Esophagus mucosa (tissue), 1 donor: ENCODE measurements around the gene OSBPL5. TPM values are rescaled to one million over a fixed set of nuclear protein-coding genes. Genes with fewer than 3 reads are reported as not detected.

Experiments used
- ATAC-seq: fragments of 200-7000 bp; cut with Tn5 transposase; one replicate; pipeline ENCODE4 v1.9.1; 2020
- total RNA-seq: library from RNA; stranded (reverse); gene quantifications from one replicate; pipeline ENCODE4 v1.2.4, GENCODE V29; 2023
- donor health status: DM: yes; HTN: yes; CAD: no.

OSBPL5 gene
- total RNA-seq, 1 donor from 2014 or later, result 13.4 TPM

DNA sequence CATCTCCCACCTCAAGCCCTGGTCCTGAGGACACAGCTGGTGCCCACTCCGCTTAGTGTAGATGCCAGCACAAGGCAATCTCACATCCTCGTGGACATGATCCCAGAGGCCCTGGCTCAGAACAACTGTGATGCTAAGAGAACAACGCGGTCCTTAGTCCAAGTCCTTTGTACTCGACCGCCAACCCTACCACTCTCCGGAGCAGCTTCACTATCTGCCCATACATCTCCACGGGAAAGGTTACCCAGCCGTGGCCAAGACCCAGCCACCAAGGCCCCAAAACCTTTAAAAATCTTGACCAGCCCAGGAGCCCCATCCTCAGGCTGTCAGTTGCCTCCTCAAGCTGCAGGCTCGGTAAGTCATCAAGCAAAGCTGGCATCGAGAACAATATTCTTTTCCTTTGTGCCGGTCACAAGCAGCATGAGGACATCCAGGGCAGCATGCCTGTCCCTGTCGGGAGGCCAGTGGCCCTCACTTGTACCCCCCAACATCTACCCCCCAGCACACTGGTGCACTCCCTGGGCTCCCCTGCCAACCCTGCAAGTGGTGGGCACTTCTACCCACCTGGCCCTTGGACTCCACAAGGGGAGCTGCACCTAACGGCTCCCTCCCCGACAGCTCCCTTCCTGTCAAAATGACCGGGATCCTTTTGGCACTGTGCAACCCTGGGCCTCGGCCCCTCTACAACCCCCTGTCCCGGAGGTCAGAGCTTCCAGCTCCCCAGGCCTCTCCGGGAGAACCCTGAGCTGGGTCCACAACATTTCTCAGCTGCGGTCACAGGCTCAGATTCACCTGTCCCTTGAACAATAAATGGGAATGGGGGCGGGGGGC, 2.5 kb downstream of the OSBPL5 start:
- ATAC-seq, result no peak

DNA sequence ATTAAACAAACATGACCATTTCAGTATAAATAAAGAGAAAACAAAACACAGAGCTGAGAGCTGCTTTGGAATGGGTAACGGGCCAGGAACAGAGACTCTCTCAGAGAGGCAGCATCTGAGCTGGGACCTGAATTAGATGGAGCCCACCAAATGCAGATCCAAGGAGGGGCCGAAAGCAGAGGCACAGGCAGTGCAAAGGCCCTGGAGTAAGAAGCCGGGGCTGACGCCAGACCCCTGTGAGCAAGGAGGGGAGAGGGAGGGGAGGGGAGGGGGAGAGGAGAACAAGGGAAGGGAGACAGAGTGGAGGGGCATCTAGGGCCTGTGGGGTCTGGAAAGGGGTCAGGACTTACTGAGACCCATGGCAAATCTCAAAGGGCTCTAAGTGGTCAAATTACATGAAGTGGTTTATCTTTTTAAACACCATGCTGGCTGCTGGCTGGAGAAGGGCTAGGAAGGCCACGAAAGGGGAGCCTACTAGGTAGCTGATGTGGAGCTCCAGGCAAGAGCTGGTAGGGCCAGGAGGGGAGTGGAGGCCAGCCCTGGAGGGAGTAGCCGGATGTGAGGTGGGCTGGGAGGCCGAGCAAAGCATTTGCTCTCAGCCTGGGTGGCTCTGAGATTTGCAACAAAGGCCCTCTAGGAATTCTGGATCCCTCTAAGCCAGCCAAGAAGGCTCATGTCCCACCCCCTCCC, 3.2 kb downstream of the OSBPL5 start:
- ATAC-seq, result no peak

DNA sequence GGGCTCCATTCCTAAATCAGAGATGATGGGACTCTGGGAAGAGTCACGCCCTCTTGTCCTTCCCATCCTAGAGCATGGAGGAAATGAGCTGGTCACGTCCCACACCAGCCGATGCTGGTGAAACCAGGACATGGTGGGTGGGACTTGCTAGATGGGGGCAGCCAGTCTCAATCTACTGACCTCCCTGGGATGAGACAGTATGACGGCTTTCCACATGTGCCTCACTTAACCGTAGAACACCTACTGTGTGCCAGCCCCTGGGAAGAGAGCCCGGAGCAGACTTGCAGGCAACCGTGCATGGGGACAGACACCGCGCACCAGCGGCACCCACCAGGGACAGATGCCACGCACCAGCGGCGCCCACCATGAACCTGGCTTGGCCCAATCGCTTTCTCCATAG, 3.8 kb downstream of the OSBPL5 start:
- no peak for ATAC-seq

DNA sequence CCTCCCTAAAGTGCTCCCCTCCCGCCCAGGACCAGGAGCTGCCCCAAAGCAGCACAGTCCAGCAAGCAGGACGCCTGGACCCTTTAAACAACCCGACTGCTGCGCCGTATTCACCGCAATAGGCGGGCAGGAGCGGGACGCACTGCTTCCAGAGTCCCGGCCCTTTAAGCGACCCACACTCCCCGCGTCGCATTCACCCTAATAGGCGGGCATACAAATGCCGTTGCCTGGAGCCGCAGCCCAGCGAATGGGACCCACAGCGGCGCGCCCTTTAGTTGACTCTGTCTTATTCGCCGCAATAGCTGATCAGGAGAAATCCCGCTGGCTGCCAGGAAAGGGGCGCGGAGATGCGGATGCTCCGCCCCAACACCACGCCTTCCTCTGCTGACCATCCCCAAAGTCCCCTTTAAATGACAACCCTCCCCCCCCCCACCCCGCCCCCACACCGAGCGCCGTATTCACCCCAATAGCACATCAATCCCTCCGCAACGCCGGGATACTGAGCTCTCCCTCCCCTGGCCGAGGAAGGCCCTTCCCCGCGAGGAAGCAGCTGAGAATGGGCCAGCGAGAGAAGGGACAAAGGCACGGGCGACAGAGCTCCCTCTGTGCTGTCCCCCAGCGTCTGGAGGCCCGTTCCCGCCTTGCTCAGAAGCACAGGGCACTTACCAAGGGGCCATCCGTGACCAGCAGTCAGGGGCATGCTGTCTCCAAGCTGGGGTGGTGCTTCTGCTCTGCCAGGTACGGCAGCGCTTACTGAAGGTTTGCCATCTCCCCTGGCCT, 4.7 kb downstream of the OSBPL5 start:
- peak; percentile 41 for ATAC-seq

DNA sequence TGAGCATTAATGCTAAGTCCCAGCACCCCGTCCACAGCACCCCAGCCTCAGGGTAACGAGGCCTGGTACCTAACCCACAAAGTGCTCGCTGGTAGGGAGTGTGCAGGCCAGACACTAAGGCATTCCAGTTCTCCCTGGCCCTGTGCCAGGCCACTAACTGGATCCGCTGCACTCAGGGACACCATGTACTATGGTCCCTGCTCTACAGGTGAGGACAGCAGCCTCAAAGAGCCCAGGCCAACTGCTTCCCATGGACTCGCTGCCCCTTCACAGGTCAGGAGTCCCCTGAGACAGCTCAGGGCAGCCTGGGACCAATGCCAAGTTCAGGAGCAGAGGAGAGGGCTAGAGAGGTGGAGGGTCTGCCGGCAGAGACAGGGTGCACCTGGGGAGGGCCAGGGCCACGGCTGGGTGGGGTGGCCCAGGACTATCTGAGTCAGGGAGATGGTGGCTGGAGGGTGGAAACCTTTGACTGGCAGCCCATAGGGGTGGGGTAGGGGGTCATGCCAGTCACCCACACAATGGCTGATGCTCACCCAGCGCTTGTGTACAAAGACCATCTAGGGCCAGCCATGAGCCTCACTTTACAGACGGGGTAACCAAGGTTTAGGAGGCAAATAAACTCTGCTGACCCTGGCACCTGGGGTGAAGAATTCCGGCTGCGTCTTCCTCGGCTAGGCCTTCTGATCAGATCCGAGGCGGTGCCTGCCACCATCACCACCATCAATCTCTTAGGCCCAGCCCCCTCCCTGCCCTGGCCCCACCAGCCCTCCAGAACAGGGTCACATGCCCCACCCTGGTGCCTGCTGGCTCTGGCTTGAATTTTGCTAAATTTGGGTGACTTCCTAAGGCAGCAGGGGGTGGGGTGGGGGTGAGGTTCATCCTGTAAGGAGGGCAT, 5.6 kb downstream of the OSBPL5 start:
- no peak for ATAC-seq

DNA sequence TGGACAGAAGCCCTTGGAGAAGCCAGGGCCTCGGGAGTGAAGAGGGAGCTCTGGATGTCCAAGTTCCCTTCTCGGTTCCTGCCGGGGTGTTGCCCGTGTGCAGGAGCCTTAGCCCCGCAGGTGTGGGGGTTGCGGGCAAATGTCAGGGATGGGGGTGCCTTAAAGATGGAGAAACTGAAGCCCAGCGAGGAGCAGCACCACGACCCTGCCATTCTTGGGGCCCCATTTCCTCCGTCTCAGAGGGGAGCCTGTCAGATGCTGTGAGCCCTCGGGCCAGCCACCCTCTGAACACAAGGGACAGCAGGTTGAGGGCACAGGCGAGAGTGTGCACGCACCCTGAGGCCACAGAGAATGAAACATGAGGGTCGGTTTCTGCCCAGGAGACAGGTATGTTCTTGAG, 6.3 kb downstream of the OSBPL5 start:
- no peak for ATAC-seq

DNA sequence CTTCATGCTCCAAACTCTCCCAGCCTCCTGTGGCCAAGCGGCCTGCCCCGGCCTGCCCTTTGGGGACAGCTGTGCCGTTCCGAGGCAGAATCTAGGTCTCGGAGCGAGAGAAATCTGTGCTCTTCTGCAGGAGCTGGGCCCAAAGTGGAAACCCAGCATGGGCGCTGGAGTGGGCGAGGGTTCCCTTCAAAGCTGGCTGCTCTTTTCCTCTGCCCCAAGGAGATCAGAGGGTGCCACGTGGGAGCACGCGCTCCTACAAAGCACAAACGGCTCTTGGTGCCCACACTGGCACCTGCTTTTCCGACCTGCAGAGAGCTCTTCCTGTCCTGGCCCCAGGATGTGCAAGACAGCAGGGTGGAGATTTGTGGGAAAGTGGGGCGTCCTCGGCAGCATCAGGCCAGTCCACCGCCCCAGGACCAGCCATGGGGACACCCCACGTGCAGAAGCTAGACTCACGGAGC, 6.9 kb downstream of the OSBPL5 start:
- ATAC-seq, result no peak

DNA sequence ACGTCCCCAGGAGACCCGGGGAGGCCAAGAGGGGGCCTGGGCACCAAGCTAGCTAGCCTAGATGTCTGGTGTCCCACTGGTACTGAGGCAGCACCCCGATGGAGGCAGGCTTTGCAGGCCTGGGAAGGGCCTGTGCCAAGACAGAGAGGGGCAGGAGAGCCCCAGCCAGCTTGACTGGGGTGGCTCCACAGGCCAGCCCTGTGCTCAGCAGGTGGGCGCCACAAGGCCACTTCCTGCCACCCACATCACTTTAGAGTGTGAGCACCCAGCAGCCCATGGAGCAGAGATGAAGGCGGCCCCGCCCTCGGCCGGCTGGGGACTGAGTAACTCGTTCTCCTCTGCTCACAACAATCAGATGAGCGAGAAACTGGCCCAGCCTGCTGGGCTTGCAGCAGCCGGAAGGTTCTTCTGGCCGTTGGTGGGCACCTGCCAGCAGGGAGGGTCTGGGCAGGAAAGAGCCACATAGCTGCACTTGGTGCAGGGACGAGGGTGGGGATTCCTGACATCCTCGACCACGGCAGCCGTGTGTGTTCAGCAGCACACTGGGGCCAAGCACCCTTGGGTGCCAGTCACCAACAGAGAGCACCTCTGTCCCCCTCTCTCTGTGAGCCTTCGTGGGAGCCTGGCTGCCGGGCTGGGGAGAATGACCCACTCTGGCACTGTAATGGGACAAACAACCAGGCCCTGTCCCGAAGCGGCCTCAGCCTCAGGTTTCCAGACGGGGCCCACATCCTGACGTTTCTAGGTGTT, 7.6 kb downstream of the OSBPL5 start:
- ATAC-seq, result peak; percentile 63

DNA sequence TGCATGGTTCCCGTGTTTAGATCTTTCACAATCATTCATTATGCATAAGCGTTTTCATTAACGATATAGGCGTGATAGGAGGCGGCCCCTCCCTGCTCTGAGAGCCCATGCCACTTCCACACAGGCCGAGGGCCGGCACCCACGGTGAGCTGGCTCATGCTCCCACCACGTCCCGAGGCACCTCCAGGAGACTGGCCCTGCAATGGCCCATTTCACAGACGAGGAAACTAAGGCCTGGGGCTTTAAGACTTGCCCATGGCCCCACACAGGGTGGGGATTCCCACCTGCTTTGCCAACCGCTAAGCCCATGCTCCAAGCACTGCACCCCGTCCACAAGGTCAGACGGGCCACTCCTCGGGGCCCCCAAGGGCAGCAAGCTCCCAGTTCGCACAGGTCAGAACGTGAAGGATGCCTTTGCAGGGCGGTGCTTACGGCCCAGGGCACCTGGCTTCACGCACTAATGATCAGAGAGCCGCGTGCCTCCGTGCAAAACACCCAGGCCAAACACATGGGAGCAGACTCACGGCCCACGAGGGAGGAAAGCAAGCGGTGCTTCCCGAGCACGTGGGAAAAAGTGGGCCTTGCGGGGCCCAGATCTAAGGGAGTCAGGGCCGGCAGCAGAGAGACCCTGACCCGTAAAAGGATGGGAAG, 8.3 kb downstream of the OSBPL5 start:
- ATAC-seq, result peak; percentile 68

DNA sequence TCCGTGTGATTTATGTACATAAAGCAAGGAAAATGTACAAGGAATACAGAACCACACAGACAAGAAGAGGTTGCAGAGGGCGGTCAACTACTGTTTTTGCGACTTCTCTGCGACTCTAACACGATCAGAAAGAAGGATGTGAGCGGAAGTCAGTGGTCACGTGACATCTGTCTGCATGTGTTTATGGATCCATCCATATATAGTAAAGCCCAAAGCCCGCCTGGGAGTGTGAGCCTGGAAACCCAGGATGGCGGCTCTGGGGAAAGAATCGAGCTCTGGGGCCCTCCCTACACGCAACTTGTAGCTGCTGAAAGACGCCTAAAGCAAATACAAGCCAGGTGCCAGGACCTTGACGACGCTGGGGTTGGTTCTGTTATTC, 8.8 kb downstream of the OSBPL5 start:
- ATAC-seq, result no peak

DNA sequence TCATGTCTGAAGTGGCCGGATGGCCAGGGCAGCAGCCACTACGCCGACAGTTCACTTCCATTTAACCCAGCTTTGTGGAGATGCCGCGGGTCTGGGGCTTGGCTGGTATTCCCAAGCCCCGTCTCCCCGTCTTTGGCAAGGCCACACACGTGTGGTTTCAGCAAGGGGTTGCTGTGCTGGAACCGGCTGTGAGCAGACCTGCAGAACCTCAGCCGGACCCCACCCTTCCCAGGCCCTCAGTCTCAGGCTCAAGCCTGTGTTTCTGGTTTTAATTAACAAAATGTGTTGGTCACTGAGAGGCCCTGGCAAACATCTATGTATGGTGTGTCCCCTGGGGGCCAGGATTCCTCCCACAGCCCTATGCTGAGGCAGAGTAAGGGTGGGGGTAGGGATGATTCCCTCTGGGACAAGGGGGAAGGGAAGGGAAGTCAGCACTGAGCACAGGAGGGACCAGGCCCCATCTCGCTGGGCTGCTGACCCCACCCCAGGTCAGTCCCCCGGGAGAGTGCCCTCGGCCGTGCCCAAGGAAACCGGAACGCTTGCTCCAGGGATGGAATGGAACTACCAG, 9.3 kb downstream of the OSBPL5 start:
- ATAC-seq, result no peak

DNA sequence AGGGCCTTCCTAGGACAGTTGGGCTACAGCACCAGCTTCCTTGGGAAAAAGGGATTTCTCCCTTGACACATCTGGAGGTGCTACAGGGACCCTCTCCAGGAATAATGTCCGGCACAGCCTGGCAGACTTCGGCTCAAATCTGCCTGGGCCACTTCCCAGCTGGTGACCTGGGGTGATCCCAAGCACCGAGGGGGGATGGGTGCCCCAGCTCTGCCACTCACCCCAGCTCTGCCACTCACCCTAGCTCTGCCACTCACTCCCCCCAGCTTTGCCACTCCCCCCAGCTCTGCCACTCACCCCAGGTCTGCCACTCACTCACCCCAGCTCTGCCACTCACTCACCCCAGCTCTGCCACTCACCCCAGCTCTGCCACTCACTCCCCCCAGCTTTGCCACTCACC, 9.9 kb downstream of the OSBPL5 start:
- ATAC-seq, result no peak

DNA sequence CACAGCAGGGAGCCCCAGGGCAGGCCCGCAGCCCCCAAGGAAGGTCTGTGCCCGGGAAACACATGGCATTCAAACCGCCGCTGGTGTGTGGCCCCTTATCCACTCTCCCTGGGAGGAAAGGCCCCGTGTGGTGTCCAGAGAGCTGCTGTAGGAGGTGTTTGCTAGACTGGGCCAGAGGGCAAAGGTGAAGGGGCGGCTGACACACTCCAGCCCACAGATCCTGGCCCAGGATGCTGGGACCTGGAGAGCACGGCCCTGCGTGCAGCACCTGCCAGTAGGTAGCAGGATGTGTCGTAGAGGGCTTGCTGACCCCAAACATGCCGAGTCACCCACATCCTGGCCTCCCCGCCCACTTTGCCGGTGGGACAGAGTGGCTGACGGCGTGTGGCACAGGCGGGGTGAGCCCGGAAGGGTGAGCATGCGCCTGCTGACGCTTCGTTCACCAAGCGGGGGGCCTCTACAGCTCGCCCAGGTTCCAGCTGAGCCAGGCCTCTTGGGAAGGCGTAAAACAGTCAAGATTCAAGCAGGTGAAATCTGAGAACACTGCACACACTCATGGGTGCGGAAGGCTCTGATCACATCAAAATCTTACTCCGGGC, 11.0 kb downstream of the OSBPL5 start:
- ATAC-seq, result no peak

DNA sequence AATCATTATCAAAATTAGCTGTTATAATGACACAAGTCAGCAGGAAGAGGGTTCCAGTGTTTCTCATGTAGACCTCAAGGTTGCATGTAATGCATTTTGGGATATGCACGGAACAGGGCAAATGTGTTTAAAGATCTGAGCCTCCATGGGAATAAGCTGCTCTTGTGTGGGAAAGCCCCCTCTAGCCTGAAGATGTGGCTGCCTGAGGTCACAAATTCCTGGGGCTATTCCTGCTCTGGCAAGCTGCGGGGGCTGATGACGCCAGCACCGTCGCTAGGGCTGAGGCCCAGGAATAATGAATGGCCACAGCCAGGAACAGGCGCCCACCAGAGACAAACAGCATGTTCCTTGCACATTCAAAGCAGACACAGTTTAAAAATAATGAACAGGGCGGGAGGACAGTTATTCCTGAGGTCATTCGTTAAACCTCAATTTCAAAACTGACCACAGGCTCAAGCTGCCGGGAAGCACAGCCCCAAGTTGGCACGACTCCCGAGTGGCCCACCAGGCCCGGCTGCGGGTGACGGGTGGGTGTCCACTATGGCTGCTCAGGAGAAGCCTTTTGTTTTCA, 11.7 kb downstream of the OSBPL5 start:
- ATAC-seq, result no peak

DNA sequence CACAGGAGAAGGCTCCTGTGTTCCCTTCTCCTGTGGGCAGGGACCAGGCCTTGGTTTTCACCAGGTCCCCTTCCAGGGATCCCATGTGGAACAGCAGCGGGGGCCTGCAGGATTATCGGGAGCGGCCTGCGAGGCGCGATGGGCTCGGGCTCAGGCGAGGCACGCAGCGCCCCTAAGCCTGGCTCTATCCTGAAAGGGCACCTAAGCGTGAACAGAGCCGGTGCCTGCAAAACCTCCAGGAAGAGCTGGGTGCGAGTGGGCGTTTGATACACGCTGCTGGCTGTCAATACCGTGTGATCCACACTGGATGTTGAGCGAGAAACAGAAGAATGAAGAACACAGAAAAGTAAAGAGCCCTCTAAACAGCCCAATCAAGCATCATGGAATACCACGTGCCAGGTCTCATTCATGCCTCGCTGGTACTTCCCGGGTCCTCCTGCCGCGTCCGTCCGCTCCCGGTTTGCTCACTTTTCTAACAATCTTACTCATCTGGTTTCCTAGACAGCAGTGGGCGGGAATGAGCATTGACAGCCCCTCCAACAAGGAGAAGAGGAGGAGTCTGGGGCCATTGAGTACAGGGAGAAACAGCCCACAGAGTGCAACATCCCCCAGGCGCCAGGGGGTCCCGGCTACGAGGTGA, 12.5 kb downstream of the OSBPL5 start:
- ATAC-seq, result no peak

DNA sequence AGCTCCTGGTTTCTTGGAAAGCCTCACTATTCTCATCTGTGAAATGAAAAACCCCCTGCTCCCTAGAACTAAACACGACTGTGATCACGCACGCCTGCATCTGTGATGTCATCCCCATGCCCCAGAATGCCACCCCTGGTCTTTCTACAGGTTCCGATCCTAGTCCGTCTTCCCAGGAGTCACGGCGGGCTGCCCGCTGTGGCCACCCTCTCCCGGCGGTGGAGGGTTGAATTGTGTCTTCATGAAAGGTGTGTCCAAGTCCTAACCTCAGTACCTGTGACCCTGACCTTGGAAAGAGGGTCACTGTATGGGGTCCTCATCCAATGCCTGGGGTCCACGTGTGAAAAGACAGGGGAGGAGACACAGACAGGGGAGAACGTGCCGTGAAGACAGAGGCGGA, 14.4 kb downstream of the OSBPL5 start:
- no peak for ATAC-seq

DNA sequence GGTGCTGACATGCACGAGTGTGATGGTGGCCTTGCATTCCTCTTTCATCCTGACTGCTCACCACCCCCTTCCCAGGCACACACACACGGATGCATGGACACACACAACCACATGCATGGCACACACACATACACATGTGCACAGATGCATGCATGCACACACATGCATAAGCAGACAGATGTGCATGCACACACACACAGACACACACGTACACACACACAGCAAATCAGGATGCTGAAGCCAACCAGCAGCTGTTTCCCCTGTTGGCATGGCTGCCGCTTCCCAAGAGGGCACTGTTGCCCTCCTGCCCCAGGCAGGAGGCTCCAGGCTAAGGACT, 15.3 kb downstream of the OSBPL5 start:
- ATAC-seq, result no peak

DNA sequence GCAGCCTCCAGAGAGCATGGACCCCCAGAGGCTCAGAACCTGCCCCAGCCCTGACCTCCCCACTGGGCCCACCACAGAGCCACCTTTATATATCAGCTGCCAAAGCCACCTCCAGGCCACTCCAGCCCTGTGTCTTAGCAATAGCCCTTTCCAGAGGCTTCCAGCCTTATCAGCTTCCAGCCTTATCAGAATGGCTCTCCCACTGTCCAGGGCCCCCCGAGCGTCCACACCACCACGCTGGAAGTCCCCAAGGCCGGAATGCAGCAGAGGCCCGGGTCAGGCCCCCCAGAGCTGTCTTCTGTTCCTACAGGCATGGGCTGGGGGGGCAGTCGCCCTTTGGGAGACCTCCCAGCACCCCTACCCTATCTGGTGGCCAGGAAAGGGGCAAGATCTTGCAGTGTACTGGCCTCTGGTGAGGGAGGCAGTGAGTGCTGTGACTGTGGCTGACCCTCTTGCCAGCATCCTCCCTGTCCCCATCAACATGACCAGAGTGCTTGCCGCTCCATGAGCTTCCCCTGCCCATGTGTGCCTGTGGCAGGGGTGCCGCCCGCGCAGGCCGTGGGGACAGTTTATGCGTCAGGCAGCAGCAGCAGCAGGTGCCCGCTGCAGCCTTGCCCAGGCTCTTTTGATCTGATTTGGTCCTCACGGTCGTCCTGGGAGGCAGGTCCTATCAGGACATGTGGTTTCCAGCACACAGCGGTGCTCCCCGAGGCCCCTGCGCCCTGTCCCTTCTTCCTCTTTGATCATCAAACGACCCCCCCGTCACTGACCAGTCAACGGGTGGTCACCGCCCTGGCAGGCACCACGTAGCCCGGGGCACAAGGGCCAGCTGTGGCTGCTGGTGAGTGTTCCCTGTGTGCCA, 15.9 kb downstream of the OSBPL5 start:
- ATAC-seq, result no peak
